Measurements from ENCODE around the gene SVBP. TPM values are rescaled to one million over a fixed set of nuclear protein-coding genes. Genes with fewer than 3 reads are reported as not detected.

SVBP gene
- total RNA-seq, 4 donors from 2014 or later: 19.1 to 39.5 (median 23.1) TPM

DNA sequence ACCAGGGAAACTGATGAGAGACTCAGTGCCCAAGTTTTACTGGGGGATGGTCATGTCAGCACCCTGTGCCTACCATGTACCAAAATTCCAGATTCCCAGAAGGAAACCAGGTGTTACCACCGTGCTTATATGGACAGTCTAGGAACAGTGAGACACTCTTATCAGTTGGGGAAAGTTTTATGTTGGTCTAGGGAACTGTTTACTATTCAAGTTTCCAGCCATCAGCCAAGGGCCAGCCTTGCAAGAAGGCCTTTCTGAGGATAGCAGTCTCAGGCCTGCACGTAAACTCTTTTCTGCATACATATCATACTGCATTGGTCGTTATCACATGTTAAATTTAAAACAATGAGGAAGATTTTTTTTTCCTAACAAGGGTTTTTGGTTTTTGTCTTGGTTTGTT is 19.8 kb downstream of the SVBP start:
- no peak overlapping the region for H3K4me3 ChIP-seq
- no peaks in the 10 kb centered on the region for H3K36me3 ChIP-seq
- peaks cover 0 to 4% (median 0%) of the 10 kb centered on the region in 4 donors for H3K4me1 ChIP-seq
- intact Hi-C loops (cut with DNase I): no loop called here
- WGBS: 93% methylated on average over 3 of the region's 3 CpGs
- no peak for DNase-seq (ENCODE audit: extremely low spot score)
- TF ChIP-seq POLR2AphosphoS5 (IDR thresholded peaks at IDR 0.05) (no peak), POLR2A (IDR thresholded peaks at IDR 0.05; ENCODE audit: low read depth) (no peak), EP300 (IDR thresholded peaks at IDR 0.05) (no peak)
- TF ChIP-seq, protein P1, sequence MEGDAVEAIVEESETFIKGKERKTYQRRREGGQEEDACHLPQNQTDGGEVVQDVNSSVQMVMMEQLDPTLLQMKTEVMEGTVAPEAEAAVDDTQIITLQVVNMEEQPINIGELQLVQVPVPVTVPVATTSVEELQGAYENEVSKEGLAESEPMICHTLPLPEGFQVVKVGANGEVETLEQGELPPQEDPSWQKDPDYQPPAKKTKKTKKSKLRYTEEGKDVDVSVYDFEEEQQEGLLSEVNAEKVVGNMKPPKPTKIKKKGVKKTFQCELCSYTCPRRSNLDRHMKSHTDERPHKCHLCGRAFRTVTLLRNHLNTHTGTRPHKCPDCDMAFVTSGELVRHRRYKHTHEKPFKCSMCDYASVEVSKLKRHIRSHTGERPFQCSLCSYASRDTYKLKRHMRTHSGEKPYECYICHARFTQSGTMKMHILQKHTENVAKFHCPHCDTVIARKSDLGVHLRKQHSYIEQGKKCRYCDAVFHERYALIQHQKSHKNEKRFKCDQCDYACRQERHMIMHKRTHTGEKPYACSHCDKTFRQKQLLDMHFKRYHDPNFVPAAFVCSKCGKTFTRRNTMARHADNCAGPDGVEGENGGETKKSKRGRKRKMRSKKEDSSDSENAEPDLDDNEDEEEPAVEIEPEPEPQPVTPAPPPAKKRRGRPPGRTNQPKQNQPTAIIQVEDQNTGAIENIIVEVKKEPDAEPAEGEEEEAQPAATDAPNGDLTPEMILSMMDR (IDR thresholded peaks at IDR 0.05): no peak
- H3K27ac ChIP-seq (replicated peaks in 1 of 4): no peak overlapping the region
- H3K9me3 ChIP-seq: no peaks in the 10 kb centered on the region
- no peaks in the 10 kb centered on the region for H3K27me3 ChIP-seq

DNA sequence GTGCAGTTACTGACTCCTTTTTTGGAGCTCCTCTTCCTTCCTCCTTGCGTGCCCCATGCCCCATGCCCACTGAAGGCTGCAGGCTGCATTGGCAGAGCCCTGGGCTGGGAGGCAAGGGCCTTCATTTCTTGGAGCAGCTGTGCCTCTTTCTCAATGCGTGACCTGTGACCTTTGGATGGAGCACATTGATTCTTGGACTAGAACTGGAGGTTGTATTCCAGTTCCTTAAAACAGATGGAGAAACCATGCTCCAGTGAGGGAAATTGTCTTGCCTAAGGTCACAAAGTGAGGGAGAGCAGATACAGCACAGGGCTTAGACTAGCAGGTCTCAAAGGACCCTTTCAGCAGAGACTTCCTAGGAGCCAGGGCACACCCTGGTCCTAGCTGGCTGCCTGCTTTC is 23.4 kb downstream of the SVBP start:
- Histone ChIP-seq H3K27ac (replicated peaks in 1 of 4) (peak overlapping the region in 1 of 4 donors; percentile 20), H3K9me3 (no peaks in the 10 kb centered on the region), H3K27me3 (no peaks in the 10 kb centered on the region), H3K4me3 (no peak overlapping the region), H3K4me1 (peaks cover 0 to 4% (median 0%) of the 10 kb centered on the region in 4 donors), H3K36me3 (no peaks in the 10 kb centered on the region)
- intact Hi-C loops (cut with DNase I): no loop called here
- no peak for DNase-seq (ENCODE audit: extremely low spot score)
- 80% methylated on average over 2 of the region's 2 CpGs for WGBS
- TF ChIP-seq, protein P1 (IDR thresholded peaks at IDR 0.05): no peak
- no peak for TF ChIP-seq POLR2A (IDR thresholded peaks at IDR 0.05; ENCODE audit: low read depth)
- TF ChIP-seq POLR2AphosphoS5 (IDR thresholded peaks at IDR 0.05): no peak
- TF ChIP-seq EP300 (IDR thresholded peaks at IDR 0.05): no peak

DNA sequence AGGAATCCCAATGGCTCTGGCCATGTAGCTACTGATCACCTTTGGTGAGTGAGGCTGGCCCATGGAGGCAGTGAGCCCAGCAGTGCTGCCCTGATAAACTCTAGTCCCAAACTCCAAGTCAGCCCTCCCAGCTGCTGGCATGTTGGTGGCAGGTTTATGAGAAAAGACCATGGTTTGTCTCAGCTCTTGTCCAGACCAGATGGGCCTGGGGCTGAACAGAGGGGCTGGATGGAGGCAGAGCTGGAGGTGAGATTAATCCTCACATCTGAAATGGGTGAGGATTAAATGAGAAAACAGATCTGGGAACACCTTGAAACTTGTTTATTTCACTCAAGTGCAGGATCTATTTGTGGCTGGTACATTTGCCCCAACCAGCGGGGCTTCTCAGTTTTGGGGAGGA is 29.2 kb downstream of the SVBP start:
- 100% methylated on average over 1 of the region's 1 CpG for WGBS
- no peak for TF ChIP-seq POLR2A (IDR thresholded peaks at IDR 0.05; ENCODE audit: low read depth)
- no peak for TF ChIP-seq POLR2AphosphoS5 (IDR thresholded peaks at IDR 0.05)
- TF ChIP-seq EP300 (IDR thresholded peaks at IDR 0.05): no peak
- TF ChIP-seq, protein P1 (IDR thresholded peaks at IDR 0.05): no peak
- H3K36me3 ChIP-seq: peaks cover 0 to under 1% (median 0%) of the 10 kb centered on the region in 4 donors
- H3K27ac ChIP-seq (replicated peaks in 1 of 4): no peak overlapping the region
- intact Hi-C loops (cut with DNase I): no loop called here
- H3K4me3 ChIP-seq: no peak overlapping the region
- no peak for DNase-seq (ENCODE audit: extremely low spot score)
- H3K27me3 ChIP-seq: no peaks in the 10 kb centered on the region
- no peaks in the 10 kb centered on the region for H3K9me3 ChIP-seq
- H3K4me1 ChIP-seq: peaks cover 14 to 17% (median 15%) of the 10 kb centered on the region in 4 donors

DNA sequence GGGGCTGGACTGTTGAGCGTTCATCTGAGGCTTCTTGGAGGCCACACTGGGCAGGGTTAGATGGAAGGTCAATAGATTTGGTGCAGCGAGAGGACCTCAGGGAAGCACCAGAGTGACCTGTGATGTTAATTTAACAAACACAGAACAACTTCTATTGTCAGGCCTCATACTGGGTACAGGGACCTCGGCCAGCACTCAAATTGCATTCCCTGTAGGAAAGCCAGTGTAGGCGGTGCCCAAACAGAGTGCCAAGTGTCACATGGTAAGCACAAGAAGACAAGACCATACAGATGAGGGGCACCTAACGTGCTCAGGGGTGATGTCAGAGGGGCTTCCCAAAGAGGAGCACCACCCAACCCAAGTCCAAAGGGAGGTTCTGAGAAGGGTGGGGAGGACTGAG is 31.1 kb downstream of the SVBP start:
- Histone ChIP-seq H3K36me3 (peaks cover under 1 to 16% (median 4%) of the 10 kb centered on the region in 4 donors), H3K27me3 (no peaks in the 10 kb centered on the region), H3K27ac (replicated peaks in 1 of 4) (no peak overlapping the region), H3K4me3 (no peak overlapping the region), H3K9me3 (no peaks in the 10 kb centered on the region), H3K4me1 (peaks cover 14 to 17% (median 15%) of the 10 kb centered on the region in 4 donors)
- no peak for DNase-seq (ENCODE audit: extremely low spot score)
- TF ChIP-seq, protein P1 (IDR thresholded peaks at IDR 0.05): no peak
- no peak for TF ChIP-seq POLR2A (IDR thresholded peaks at IDR 0.05; ENCODE audit: low read depth)
- no peak for TF ChIP-seq POLR2AphosphoS5 (IDR thresholded peaks at IDR 0.05)
- no peak for TF ChIP-seq EP300 (IDR thresholded peaks at IDR 0.05)
- intact Hi-C loops (cut with DNase I): no loop called here
- WGBS: 90% methylated on average over 5 of the region's 5 CpGs
